Duodenal mucosa (tissue), 2 donors: ENCODE measurements around the gene TMEM184A.

Experiments used
- H3K27ac ChIP-seq: one replicate; pipeline ENCODE4 v1.7.0; 2013; ENCODE audit warnings: low read depth, low read length
- H3K27me3 ChIP-seq, 2 donors: one replicate each; pipeline ENCODE4 v1.7.0; 2013; ENCODE audit warnings: low read length in 2 of 2, control low read depth in 1 of 2; ENCODE audit not compliant: insufficient read depth in 2 of 2, control insufficient read depth in 1 of 2
- H3K36me3 ChIP-seq, 2 donors: one replicate each; pipeline ENCODE4 v1.7.0; 2013; ENCODE audit warnings: low read length in 2 of 2, control low read depth in 1 of 2; ENCODE audit not compliant: insufficient read depth in 2 of 2, control insufficient read depth in 1 of 2
- H3K4me1 ChIP-seq, 2 donors: one replicate each; pipeline ENCODE4 v1.7.0; 2013; ENCODE audit warnings: low read length in 2 of 2, control low read depth in 1 of 2; ENCODE audit not compliant: insufficient read depth in 2 of 2, control insufficient read depth in 1 of 2
- H3K4me3 ChIP-seq, 2 donors: one replicate each; pipeline ENCODE4 v1.7.0; 2013; ENCODE audit warnings: low read length in 2 of 2, low read depth in 1 of 2
- H3K9ac ChIP-seq, 2 donors: one replicate each; pipeline ENCODE4 v1.7.0; 2013; ENCODE audit warnings: low read length in 2 of 2, low read depth in 1 of 2
- H3K9me3 ChIP-seq, 2 donors: one replicate each; pipeline ENCODE4 v1.7.0; 2013; ENCODE audit warnings: low read length in 2 of 2, control low read depth in 1 of 2; ENCODE audit not compliant: control insufficient read depth in 1 of 2

Gene TMEM184A

DNA sequence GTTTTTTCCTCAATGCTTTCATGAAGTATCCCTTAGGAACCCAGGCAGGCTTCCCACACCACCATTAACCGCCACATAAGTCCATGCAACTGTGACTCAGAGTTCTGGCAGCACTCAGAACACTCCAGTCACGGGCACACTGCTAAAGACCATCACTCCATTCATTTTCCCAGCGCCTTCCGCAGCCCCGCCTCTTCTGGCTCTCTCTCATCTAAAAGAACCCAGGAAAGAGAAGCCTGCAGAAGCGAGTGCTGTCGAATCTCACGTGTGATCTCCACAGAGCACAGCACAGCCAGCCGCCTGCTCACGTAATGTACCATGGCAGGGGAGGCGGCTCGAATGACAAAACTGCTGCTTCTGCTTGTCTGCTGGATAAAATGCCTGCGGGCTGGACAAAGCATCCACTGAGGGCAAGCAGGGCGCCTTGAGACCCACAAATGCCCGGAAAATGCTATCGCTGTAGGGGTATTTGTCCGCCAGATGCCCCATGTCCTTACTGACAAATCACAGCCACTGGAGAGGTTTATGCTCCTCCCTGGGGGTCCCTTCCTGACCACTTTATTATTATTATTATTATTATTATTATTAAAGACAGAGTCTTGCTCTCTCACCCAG is 12.0 kb upstream of the TMEM184A start:
- Histone ChIP-seq H3K9ac (peak overlapping the region in 1 of 2 donors; percentile 61), H3K36me3 (peaks cover 0 to 9% of the 10 kb centered on the region in 2 donors), H3K4me3 (peak overlapping the region; percentile 43 to 55), H3K27me3 (no peaks in the 10 kb centered on the region), H3K9me3 (no peaks in the 10 kb centered on the region), H3K4me1 (peaks cover 19 to 37% of the 10 kb centered on the region in 2 donors), H3K27ac (peak overlapping the region; percentile 90)

DNA sequence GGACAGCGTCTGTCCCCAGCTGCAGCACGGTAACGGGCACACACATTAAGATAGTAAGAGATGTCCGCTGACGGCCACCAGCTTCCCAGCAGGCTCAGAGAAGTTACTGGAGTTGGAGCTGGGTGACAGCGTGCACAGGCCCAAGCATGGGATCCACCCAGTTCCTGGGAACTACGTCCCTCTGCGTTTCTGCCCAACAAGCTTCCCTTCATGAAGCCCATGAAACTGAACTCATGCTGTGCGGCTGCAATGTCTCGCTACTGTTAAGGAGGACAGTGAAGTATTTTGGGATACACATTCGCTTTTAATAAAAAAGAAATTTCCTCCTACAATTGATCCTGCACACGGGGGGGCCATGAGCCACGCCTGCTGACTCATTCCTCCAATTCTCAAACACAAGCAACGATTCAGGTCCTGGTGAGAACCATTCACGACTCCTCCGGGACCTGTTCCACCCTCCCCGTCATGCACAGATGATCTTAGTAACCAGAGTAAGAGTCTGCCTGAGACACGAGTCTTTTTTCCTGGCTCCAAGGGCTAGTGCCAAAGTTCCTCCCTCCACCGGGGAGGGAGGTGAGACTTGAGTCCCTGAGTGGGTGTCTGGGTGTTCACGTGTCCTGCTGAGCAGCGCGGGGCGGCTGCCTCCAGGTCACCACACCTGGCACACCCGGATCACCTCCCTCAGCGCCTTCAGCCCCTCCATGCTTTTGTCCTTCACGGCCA is 11.2 kb upstream of the TMEM184A start:
- peak overlapping the region; percentile 43 to 55 for H3K4me3 ChIP-seq
- H3K27me3 ChIP-seq = no peaks in the 10 kb centered on the region
- H3K9me3 ChIP-seq = no peaks in the 10 kb centered on the region
- H3K9ac ChIP-seq = peak overlapping the region; percentile 54 to 61
- peaks cover 0 to 9% of the 10 kb centered on the region in 2 donors for H3K36me3 ChIP-seq
- peaks cover 19 to 37% of the 10 kb centered on the region in 2 donors for H3K4me1 ChIP-seq
- peak overlapping the region; percentile 90 for H3K27ac ChIP-seq

DNA sequence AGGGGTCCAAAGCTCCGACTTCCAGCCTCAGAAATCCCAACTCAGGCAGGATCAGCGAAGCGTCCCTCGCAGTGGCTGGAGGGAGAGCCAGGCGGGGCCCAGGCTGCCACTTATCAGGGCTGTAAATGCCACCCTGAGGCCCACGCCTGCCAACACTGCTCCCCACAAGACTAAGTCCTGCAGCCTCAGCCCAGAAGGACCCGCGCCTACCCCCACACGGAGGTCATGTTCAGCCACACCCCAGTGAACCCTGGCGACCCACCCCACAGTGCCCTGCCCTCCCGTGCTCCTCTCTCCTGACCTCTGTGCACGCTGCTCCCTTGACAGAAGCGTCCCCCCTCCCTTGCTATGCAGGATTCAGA is 10.7 kb upstream of the TMEM184A start:
- H3K9ac ChIP-seq = peak overlapping the region; percentile 38 to 54
- peaks cover 19 to 37% of the 10 kb centered on the region in 2 donors for H3K4me1 ChIP-seq

DNA sequence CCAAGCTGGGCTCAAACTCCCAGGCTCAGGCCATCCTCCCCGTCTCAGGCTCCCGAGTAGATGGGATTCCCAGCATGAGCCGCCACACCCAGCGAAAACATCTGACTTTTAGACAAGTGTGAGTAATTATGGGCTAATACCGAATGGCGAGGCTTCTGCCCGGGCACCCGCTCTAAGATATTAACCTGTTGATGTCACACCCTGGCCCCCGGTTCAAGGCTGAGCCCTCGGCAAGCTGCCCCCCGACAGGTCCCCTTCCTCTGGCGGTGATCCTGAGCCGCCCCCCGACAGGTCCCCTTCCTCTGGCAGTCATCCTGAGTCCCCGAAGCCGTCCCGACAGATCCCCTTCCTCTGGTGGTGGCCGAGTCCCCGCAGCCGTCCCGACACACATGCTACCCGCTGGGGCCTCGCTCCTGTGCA is 8.6 kb upstream of the TMEM184A start:
- Histone ChIP-seq H3K36me3 (peaks cover 0 to 9% of the 10 kb centered on the region in 2 donors), H3K4me3 (no peak overlapping the region), H3K27ac (no peak overlapping the region), H3K9ac (no peak overlapping the region), H3K27me3 (no peaks in the 10 kb centered on the region), H3K9me3 (no peaks in the 10 kb centered on the region), H3K4me1 (peaks cover 18 to 31% of the 10 kb centered on the region in 2 donors)

More for the DNA sequence above, 10.7 kb upstream of the TMEM184A start:
- Histone ChIP-seq H3K27me3 (no peaks in the 10 kb centered on the region), H3K27ac (peak overlapping the region; percentile 90), H3K36me3 (peaks cover 0 to 9% of the 10 kb centered on the region in 2 donors), H3K9me3 (no peaks in the 10 kb centered on the region), H3K4me3 (peak overlapping the region; percentile 53 to 55)

DNA sequence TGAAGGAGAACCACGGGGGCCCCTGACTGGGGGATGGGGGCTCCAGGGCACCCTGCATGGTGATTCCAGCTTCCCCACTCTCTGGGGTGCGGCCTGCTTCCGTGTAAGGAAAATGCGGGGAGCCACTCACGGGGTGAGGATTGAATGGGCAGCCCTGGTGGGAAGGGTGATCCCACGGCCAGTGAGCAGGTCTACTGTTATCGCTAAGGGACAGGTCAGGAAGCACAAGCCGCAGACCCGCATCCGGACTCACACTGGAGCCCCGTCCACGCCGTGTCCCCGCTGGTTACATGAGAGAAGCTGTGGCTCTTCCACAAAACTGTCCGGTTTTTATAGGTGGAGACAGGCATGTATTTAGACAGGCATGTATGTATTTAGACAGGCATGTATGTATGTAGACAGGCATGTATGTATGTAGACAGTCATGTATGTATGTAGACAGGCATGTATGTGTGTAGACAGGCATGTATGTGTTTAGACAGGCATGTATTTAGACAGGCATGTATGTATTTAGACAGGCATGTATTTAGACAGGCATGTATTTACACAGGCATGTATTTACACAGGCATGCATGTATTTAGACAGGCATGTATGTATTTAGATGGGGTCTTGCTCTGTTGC is 8.1 kb upstream of the TMEM184A start:
- H3K27me3 ChIP-seq = no peaks in the 10 kb centered on the region
- H3K4me3 ChIP-seq = no peak overlapping the region
- no peaks in the 10 kb centered on the region for H3K9me3 ChIP-seq
- no peak overlapping the region for H3K9ac ChIP-seq
- peaks cover 18 to 27% of the 10 kb centered on the region in 2 donors for H3K4me1 ChIP-seq
- no peak overlapping the region for H3K27ac ChIP-seq
- peaks cover 0 to 9% of the 10 kb centered on the region in 2 donors for H3K36me3 ChIP-seq

DNA sequence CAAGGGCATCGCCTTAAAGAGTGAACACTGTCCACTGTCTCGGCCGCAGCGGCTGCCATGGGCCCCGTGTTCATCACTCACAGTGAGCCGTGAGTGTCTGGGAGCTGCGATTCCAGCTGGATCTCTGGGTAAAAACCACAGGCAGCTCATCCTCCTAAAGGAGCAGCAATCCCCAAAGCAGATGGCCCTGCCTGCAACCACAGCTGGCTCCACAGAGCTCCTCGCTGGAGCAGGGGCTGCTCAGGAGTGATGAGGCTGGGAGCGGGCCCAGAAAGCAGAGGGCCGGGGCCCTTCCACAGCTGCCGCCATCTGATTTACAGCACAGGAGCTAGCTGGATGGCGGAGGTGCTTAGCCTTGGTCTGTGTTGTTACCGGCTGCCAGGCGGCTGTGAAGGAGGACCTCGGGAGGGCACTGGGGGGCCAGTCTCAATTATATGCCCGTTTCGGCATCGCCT is 6.6 kb upstream of the TMEM184A start:
- Histone ChIP-seq H3K36me3 (peaks cover 0 to 6% of the 10 kb centered on the region in 2 donors), H3K4me1 (peaks cover 14 to 16% of the 10 kb centered on the region in 2 donors), H3K9me3 (no peaks in the 10 kb centered on the region), H3K9ac (no peak overlapping the region), H3K27ac (no peak overlapping the region), H3K4me3 (no peak overlapping the region), H3K27me3 (no peaks in the 10 kb centered on the region)

DNA sequence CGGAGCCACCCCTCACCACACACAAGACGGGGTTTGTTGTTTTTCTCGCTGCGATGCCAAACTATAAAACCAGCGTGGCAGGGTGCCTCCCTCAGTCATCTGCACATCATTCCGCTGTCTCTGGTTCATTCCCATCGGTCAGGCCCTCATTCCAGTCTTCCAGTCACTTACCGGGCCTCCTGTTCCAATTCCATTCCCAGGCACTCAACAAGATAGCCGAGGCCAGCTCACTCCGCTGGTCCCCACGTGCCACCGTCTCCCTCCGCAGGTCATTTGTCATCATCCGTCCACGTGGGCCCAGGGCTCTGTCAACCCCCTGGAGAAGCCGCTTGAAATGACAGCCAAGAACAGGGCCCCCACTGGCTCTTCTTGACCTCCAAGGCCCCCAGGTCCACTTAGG is 6.1 kb upstream of the TMEM184A start:
- no peak overlapping the region for H3K4me3 ChIP-seq
- H3K9ac ChIP-seq = no peak overlapping the region
- H3K27me3 ChIP-seq = no peaks in the 10 kb centered on the region
- H3K4me1 ChIP-seq = peaks cover 11 to 12% of the 10 kb centered on the region in 2 donors
- H3K36me3 ChIP-seq = peaks cover 0 to 3% of the 10 kb centered on the region in 2 donors
- no peaks in the 10 kb centered on the region for H3K9me3 ChIP-seq
- H3K27ac ChIP-seq = no peak overlapping the region

DNA sequence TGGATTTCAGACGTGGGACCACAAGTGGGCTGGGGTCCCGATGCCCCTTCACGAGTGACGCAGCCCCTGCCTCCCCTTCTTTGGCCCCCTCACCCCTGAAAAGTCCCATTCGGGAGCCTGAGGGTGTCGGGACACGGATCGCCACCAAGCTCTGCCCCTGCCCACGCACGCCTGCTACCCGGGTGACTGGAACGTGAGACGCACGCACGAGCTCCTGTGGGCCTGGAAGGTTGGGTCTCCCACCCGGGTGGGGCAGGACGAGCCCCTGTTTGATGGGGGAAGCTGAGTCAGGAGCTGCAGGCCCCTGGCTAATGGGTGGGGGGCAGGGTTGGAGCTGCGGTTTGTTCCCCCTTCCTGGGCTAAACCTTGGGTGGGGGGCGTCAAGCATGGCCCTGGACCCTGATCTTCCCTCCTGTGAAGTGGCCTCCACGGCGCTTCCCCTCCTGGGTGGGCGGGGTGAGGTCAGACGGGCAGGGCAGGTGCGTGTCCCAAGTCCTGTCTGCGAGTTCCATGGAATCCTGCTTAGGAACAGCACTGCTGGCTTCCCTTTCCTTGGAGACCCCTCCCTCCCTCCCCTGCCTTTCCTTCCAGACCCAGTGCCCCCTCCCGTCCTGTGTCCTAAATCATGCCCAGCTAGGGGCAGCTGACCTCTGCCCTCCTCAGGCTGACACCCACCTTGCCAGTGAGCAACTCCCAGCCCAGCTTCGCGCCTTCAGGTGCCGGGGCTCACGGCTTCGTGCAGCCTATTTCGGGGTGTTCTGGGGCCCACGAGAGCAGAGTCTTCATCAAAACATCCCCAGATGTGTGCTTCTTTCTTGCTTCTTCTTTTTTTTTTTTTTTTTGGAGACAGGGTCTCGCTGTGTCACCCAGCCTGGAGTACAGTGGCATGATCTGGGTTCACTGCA is 5.3 kb upstream of the TMEM184A start:
- no peaks in the 10 kb centered on the region for H3K27me3 ChIP-seq
- H3K9ac ChIP-seq = no peak overlapping the region
- no peaks in the 10 kb centered on the region for H3K36me3 ChIP-seq
- H3K27ac ChIP-seq = no peak overlapping the region
- no peaks in the 10 kb centered on the region for H3K9me3 ChIP-seq
- peaks cover 7 to 11% of the 10 kb centered on the region in 2 donors for H3K4me1 ChIP-seq
- no peak overlapping the region for H3K4me3 ChIP-seq

DNA sequence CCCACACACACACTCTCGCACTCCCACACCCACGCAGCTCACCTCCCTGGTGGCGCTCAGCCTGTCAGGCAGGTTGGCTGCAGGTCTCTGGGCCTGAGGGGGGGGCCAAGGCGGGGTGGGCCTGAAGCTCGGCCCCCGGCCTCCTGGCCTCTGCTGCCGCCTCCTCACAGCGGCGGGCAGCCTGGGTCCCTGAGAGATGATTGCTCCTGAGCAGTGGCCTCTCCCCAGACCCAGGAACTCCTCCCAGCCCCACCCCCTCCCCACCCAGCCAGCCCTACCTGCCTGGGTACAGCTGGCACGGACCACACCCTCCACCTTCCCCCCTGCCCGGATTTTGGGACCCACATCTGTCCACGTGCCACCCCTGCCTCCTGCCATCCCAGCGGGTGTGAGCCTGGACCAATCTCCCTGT is 4.6 kb upstream of the TMEM184A start:
- H3K9me3 ChIP-seq = no peaks in the 10 kb centered on the region
- H3K4me1 ChIP-seq = peaks cover 7 to 14% of the 10 kb centered on the region in 2 donors
- H3K9ac ChIP-seq = no peak overlapping the region
- H3K27me3 ChIP-seq = no peaks in the 10 kb centered on the region
- no peak overlapping the region for H3K27ac ChIP-seq
- H3K4me3 ChIP-seq = no peak overlapping the region
- no peaks in the 10 kb centered on the region for H3K36me3 ChIP-seq
